SK-N-SH (cell line): ENCODE data around the gene KLK12. TPM values are rescaled to one million over a fixed set of nuclear protein-coding genes. Genes with fewer than 3 reads are reported as not detected.

Experiments used
- CTCF ChIA-PET: fragments of 300-600, 350-600 bp; formaldehyde crosslinking; extraction: SDS; loops from one replicate; lab custom pipeline; 2021; lab: Yijun Ruan, JAX
- POLR2A ChIA-PET: fragments of 350-600 bp; sonication (Branson Sonifier 250); formaldehyde crosslinking; extraction: SDS; loops from one replicate; lab custom pipeline; 2020; ENCODE audit warnings: antibody characterized with exemption, inconsistent platforms; lab: Yijun Ruan, JAX
- DNase-seq: peaks from one replicate; pipeline ENCODE4 v3.0.0; 2012
- H2AFZ ChIP-seq: fragments of 200-600 bp; sonication (generic); 2 replicates; pipeline ENCODE4 v1.8.1; 2016; ENCODE audit warnings: antibody characterized with exemption, mild to moderate bottlenecking, low read depth
- H3F3A ChIP-seq: fragments of 200-600 bp; sonication (generic); replicated peaks from 2 replicates; pipeline ENCODE3; 2016; ENCODE audit warnings: antibody characterized with exemption, mild to moderate bottlenecking; ENCODE audit not compliant: insufficient read depth
- H3K27ac ChIP-seq, 2 experiments: fragments of 200-500 bp in 1 of 2; fragments of 200-600 bp in 1 of 2; sonication (Bioruptor generic) in 1 of 2; sonication (generic), shearing (Covaris generic) in 1 of 2; 2 replicates each; pipeline versions ENCODE4 v1.5.1 to v1.6.1; 2014 to 2016; ENCODE audit warnings: low read depth in 2 of 2, inconsistent platforms in 1 of 2, low read length in 1 of 2, mild to moderate bottlenecking in 1 of 2, mixed read lengths in 1 of 2
- H3K27me3 ChIP-seq: fragments of 200-600 bp; sonication (generic), shearing (Covaris generic); 2 replicates; pipeline ENCODE4 v1.6.1; 2016; ENCODE audit warnings: mixed run types; ENCODE audit not compliant: insufficient read depth
- H3K36me3 ChIP-seq, 2 experiments: fragments of 200-500 bp in 1 of 2; fragments of 200-600 bp in 1 of 2; sonication (Bioruptor generic) in 1 of 2; sonication (generic) in 1 of 2; replicated peaks in 1 of 2; 2 replicates each; pipeline versions ENCODE3 to v1.5.1; 2014 to 2016; ENCODE audit warnings: low read length in 1 of 2, mild to moderate bottlenecking in 1 of 2; ENCODE audit not compliant: insufficient read depth in 2 of 2, control insufficient read depth in 1 of 2
- H3K4me1 ChIP-seq, 2 experiments: fragments of 200-500 bp in 1 of 2; fragments of 200-600 bp in 1 of 2; sonication (Bioruptor generic) in 1 of 2; sonication (generic), shearing (Covaris generic) in 1 of 2; 2 replicates each; pipeline versions ENCODE4 v1.5.1 to v1.6.1; 2014 to 2016; ENCODE audit warnings: low read depth in 1 of 2, low read length in 1 of 2, mixed run types in 1 of 2; ENCODE audit not compliant: insufficient read depth in 2 of 2, control insufficient read depth in 1 of 2
- H3K4me2 ChIP-seq: fragments of 200-600 bp; sonication (generic), shearing (Covaris generic); 2 replicates; pipeline ENCODE4 v1.6.1; 2017; ENCODE audit warnings: mixed run types
- H3K4me3 ChIP-seq, 2 experiments: fragments of 200-500 bp in 1 of 2; fragments of 200-600 bp in 1 of 2; sonication (Bioruptor generic) in 1 of 2; sonication (generic), shearing (Covaris generic) in 1 of 2; 2 replicates each; pipeline versions ENCODE4 v1.5.1 to v1.8.1; 2014 to 2016; ENCODE audit warnings: low read depth in 2 of 2, inconsistent platforms in 1 of 2, low read length in 1 of 2, mild to moderate bottlenecking in 1 of 2, mixed read lengths in 1 of 2, moderate library complexity in 1 of 2
- H3K79me2 ChIP-seq: fragments of 200-600 bp; sonication (generic); 2 replicates; pipeline ENCODE4 v1.8.1; 2017; ENCODE audit warnings: mild to moderate bottlenecking; ENCODE audit not compliant: insufficient read depth
- H3K9ac ChIP-seq: fragments of 200-600 bp; sonication (generic); 2 replicates; pipeline ENCODE4 v1.6.1; 2017; ENCODE audit warnings: mixed run types
- H3K9me2 ChIP-seq: fragments of 200-600 bp; sonication (generic); 2 replicates; pipeline ENCODE4 v1.6.1; 2017; ENCODE audit warnings: mixed run types
- H3K9me3 ChIP-seq: fragments of 200-600 bp; sonication (generic); 2 replicates; pipeline ENCODE4 v1.6.1; 2017; ENCODE audit warnings: mixed run types, mild to moderate bottlenecking, moderate library complexity
- H4K20me1 ChIP-seq: fragments of 200-600 bp; sonication (generic); 2 replicates; pipeline ENCODE4 v1.6.1; 2017; ENCODE audit warnings: mild to moderate bottlenecking, mixed run types; ENCODE audit not compliant: insufficient read depth
- CHD2 ChIP-seq: fragments of 150-350 bp; IDR thresholded peaks from 2 replicates; pipeline ENCODE4 v1.6.1; 2018; ENCODE audit warnings: low read length; ENCODE audit not compliant: partially characterized antibody
- ELF1 ChIP-seq: IDR thresholded peaks from 2 replicates; pipeline ENCODE4 v1.4.0; 2012
- EP300 ChIP-seq, 2 experiments: IDR thresholded peaks; 2 replicates each; pipeline versions ENCODE4 v1.4.0 to v1.6.1; 2012; ENCODE audit warnings: borderline replicate concordance in 1 of 2, low read depth in 1 of 2, low read length in 1 of 2
- FOXJ3 ChIP-seq: sonication (generic); formaldehyde crosslinking; IDR thresholded peaks from 2 replicates; pipeline ENCODE4 v1.5.1; 2020; ENCODE audit warnings: mild to moderate bottlenecking, missing genetic modification reagents
- GABPA ChIP-seq: IDR thresholded peaks from 2 replicates; pipeline ENCODE4 v1.4.0; 2012; ENCODE audit warnings: low read depth, mild to moderate bottlenecking
- IRF3 ChIP-seq: fragments of 150-350 bp; IDR thresholded peaks from 2 replicates; pipeline ENCODE4 v1.6.1; 2016; ENCODE audit warnings: mild to moderate bottlenecking, low read depth, low read length
- JUND ChIP-seq: IDR thresholded peaks from 2 replicates; pipeline ENCODE4 v1.4.0; 2012
- MXI1 ChIP-seq: IDR thresholded peaks from 2 replicates; pipeline ENCODE4 v1.6.1; 2012; ENCODE audit warnings: mild to moderate bottlenecking, low read depth, low read length, improper control_type of control experiment
- NFIC ChIP-seq: IDR thresholded peaks from 2 replicates; pipeline ENCODE4 v1.4.0; 2012; ENCODE audit warnings: borderline replicate concordance
- REST ChIP-seq: IDR thresholded peaks from 2 replicates; pipeline ENCODE4 v1.6.1; 2012; ENCODE audit warnings: mild to moderate bottlenecking, low read depth, low read length, moderate library complexity
- TAF1 ChIP-seq: IDR thresholded peaks from 2 replicates; pipeline ENCODE4 v1.6.1; 2012; ENCODE audit warnings: low read depth, mild to moderate bottlenecking, low read length, moderate library complexity, borderline replicate concordance
- TCF12 ChIP-seq: IDR thresholded peaks from 2 replicates; pipeline ENCODE4 v1.4.0; 2012
- TEAD4 ChIP-seq: IDR thresholded peaks from 2 replicates; pipeline ENCODE4 v1.4.0; 2012; ENCODE audit warnings: mild to moderate bottlenecking, borderline replicate concordance; ENCODE audit not compliant: insufficient read depth
- USF1 ChIP-seq: IDR thresholded peaks from 2 replicates; pipeline ENCODE4 v1.4.0; 2012; ENCODE audit warnings: low read depth, borderline replicate concordance
- USF2 ChIP-seq: fragments of 150-350 bp; IDR thresholded peaks from 2 replicates; pipeline ENCODE4 v1.6.1; 2017; ENCODE audit warnings: antibody characterized with exemption, low read length, low read depth, borderline replicate concordance
- YY1 ChIP-seq: IDR thresholded peaks from 2 replicates; pipeline ENCODE4 v1.4.0; 2012; ENCODE audit warnings: low read depth, mild to moderate bottlenecking
- ZBTB33 ChIP-seq: IDR thresholded peaks from 2 replicates; pipeline ENCODE4 v1.4.0; 2012; ENCODE audit warnings: low read depth, borderline replicate concordance
- WGBS: methylation state at CpG from one replicate; pipeline ENCODE4 v1.1.6; 2017; ENCODE audit warnings: low lambda C conversion rate; 5-methylcytosine and 5-hydroxymethylcytosine counted together
- polyA plus RNA-seq, 3 experiments: library from polyadenylated mRNA; depleted of rRNA; stranded (reverse); fragments of >200 nt; gene quantifications; 2 replicates each; pipeline ENCODE4 v1.2.3, GENCODE V29; 2012

Gene KLK12
- polyA plus RNA-seq, 1 of the 3 experiments (the other 2 are of a cell fraction), result not detected

GRCh38 chr19:51060336-51060735 is 25.5 kb upstream of the KLK12 start (continued):
- no peak for TF ChIP-seq EP300 (IDR thresholded peaks at IDR 0.05; ENCODE audit: borderline replicate concordance in 1 of 2, low read depth in 1 of 2, low read length in 1 of 2)
- TF ChIP-seq, all 33 proteins: peak for 0

- no peak for DNase-seq
- H3K9me3 ChIP-seq, result no peaks in the 10 kb centered on the region
- no peaks in the 10 kb centered on the region for H3K9me2 ChIP-seq
- no peak overlapping the region for H3K9ac ChIP-seq
- no peaks in the 10 kb centered on the region for H4K20me1 ChIP-seq
- POLR2A ChIA-PET, result no interaction called here
- H3K4me2 ChIP-seq, result no peak overlapping the region
- no peak overlapping the region for H3K4me3 ChIP-seq
- WGBS, result 0% methylated on average over 4 of the region's 7 CpGs
- H3K27me3 ChIP-seq, result peaks cover 38% of the 10 kb centered on the region; the same call in 1 of the 2 replicates
- no peak overlapping the region for H3K27ac ChIP-seq
- no peak for TF ChIP-seq TAF1
- TF ChIP-seq NFIC, result no peak
- TF ChIP-seq ZBTB33, result no peak
- no peak for TF ChIP-seq USF1
- no peak for TF ChIP-seq FOXJ3 (CRISPR knock-in tag)
- no peak for TF ChIP-seq REST
- no peak for TF ChIP-seq TEAD4
- TF ChIP-seq GABPA, result no peak
- TF ChIP-seq USF2, result no peak
- TF ChIP-seq CHD2, result no peak
- TF ChIP-seq MXI1, result no peak
- no peak for TF ChIP-seq JUND
- no peak for TF ChIP-seq YY1
- TF ChIP-seq TCF12, result no peak
- no peak for TF ChIP-seq IRF3
- TF ChIP-seq ELF1, result no peak
- TF ChIP-seq, all 33 proteins: peak for 0
- no peaks in the 10 kb centered on the region for H3F3A ChIP-seq
- no peaks in the 10 kb centered on the region for H3K79me2 ChIP-seq
- H2AFZ ChIP-seq, result no peak overlapping the region
- CTCF ChIA-PET, result no interaction called here
- H3K36me3 ChIP-seq, result no peaks in the 10 kb centered on the region
- H3K4me1 ChIP-seq, result no peaks in the 10 kb centered on the region
Observed at GRCh38 chr19:51059715-51060114, 24.9 kb upstream of the KLK12 start.
